Right lobe of liver (tissue), 6 donors: ENCODE measurements around the gene DMKN. TPM values are rescaled to one million over a fixed set of nuclear protein-coding genes. Genes with fewer than 3 reads are reported as not detected.
"Not testable (repeated sequence)": the region's sequence is repeated elsewhere in the genome, so short reads cannot be mapped to it uniquely, and the experiment has no call there.

ENCODE experiments used
- ATAC-seq, 4 donors: fragments of 200-7000 bp; cut with Tn5 transposase; one replicate each; pipeline ENCODE4 v1.9.1; 2020; ENCODE audit warnings: mild to moderate bottlenecking in 4 of 4, moderate library complexity in 4 of 4
- DNase-seq, 3 donors: peaks; one replicate each; pipeline ENCODE4 v3.0.0-alpha.2; 2020
- H3K27ac ChIP-seq, 3 donors: fragments of 200-600 bp; one replicate each; pipeline ENCODE4 v1.8.0; 2022
- H3K27me3 ChIP-seq, 2 donors: fragments of 200-600 bp; one replicate each; pipeline ENCODE4 v1.8.0; 2022
- H3K36me3 ChIP-seq, 4 donors: fragments of 200-600 bp; sonication (generic) in 1 of 4; one replicate each; pipeline versions ENCODE4 v1.5.1 to v1.8.0; 2017 to 2022; ENCODE audit warnings: control low read depth in 1 of 4
- H3K4me1 ChIP-seq, 4 donors: fragments of 200-600 bp; sonication (generic) in 1 of 4; one replicate each; pipeline versions ENCODE4 v1.5.1 to v1.8.0; 2017 to 2022; ENCODE audit warnings: control low read depth in 1 of 4
- H3K4me3 ChIP-seq, 3 donors: fragments of 200-600 bp; one replicate each; pipeline ENCODE4 v1.8.0; 2022
- H3K9me3 ChIP-seq, 4 donors: fragments of 200-600 bp; sonication (generic) in 1 of 4; one replicate each; pipeline versions ENCODE4 v1.5.1 to v1.8.0; 2017 to 2022; ENCODE audit warnings: control low read depth in 1 of 4
- CTCF ChIP-seq, 4 donors: fragments of 200-600 bp in 3 of 4; fragments of 450-650 bp in 1 of 4; IDR thresholded peaks; one replicate each; pipeline versions ENCODE4 v1.5.1 to v1.8.0; 2016 to 2022; ENCODE audit warnings: antibody characterized with exemption in 4 of 4, mild to moderate bottlenecking in 2 of 4
- POLR2A ChIP-seq: fragments of 450-650 bp; IDR thresholded peaks from one replicate; pipeline ENCODE4 v1.6.1; 2017; ENCODE audit warnings: antibody characterized with exemption, mild to moderate bottlenecking
- WGBS: methylation state at CpG from one replicate; pipeline ENCODE4 v1.1.6; 2018; ENCODE audit warnings: low coverage, low lambda C conversion rate; ENCODE audit not compliant: insufficient coverage; ENCODE audit errors: missing lambda C conversion rate; 5-methylcytosine and 5-hydroxymethylcytosine counted together
- intact Hi-C, 2 donors: fragments of 100-400 bp; cut with DNase I; formaldehyde crosslinking; loops; one replicate each; pipeline versions ENCODE4 v1.11.2 to v1.14.1; 2022
- total RNA-seq, 6 experiments: library from RNA; depleted of rRNA in 2 of 6; stranded (reverse); fragments of >200 nt in 2 of 6; fragmentation: NEBNext Ultra II Directional in 3 of 6; extraction: Animal tissue kit (Norgen Biotek cat#: 25700) in 3 of 6; gene quantifications; one replicate each; pipeline versions ENCODE4 v1.1.0 to v1.2.4, GENCODE V29; 2016 to 2023
- donor health status: DM: no; HTN: yes; CAD: no.
- donor health status: DM: no; HTN: no; CAD: no.
- donor health status: DM: no; HTN: no; CAD: no.
- donor health status: DM: no; HTN: yes; CAD: no.
- donor health status: DM: no; HTN: yes; CAD: no.

DMKN gene
- total RNA-seq, 6 experiments from 2014 or later, result 1.0 to 4.0 (median 2.0) TPM

- H3K36me3 ChIP-seq, result no peaks in the 10 kb centered on the region
- intact Hi-C loops, result no loop called here
- no peak for DNase-seq
- no peak overlapping the region for H3K27ac ChIP-seq
- peaks cover 0 to 2% (median 0%) of the 10 kb centered on the region in 4 donors for H3K9me3 ChIP-seq
- H3K27me3 ChIP-seq, result no peaks in the 10 kb centered on the region
- no peak for ATAC-seq
- TF ChIP-seq CTCF (IDR thresholded peaks at IDR 0.05) (no peak), POLR2A (no peak)
- no peak overlapping the region for H3K4me3 ChIP-seq
- no CpG with 5 or more reads among the region's 1 CpG for WGBS
- H3K4me1 ChIP-seq, result no peaks in the 10 kb centered on the region
Measured at GRCh38 chr19:35466259-35466658, 47.2 kb downstream of the DMKN start.

GRCh38 chr19:35462956-35463355 is 50.5 kb downstream of the DMKN start:
- H3K4me3 ChIP-seq, ATAC-seq, H3K27ac ChIP-seq, intact Hi-C loops, H3K9me3 ChIP-seq, H3K36me3 ChIP-seq, DNase-seq, H3K27me3 ChIP-seq: not testable (repeated sequence)
- 44% methylated on average over 7 of the region's 7 CpGs for WGBS
- H3K4me1 ChIP-seq, result peaks cover 0 to 25% (median 10%) of the 10 kb centered on the region in 4 donors

- ATAC-seq (peak; percentile 6 to 35 (median 16)), DNase-seq (no peak)
- Histone ChIP-seq H3K4me1 (peaks cover 0 to 29% (median 10%) of the 10 kb centered on the region in 4 donors), H3K4me3 (no peak overlapping the region), H3K27ac (peak overlapping the region in 2 of 3 donors; percentile 17 to 24), H3K9me3 (peaks cover 0 to 2% (median 0%) of the 10 kb centered on the region in 4 donors), H3K36me3 (no peaks in the 10 kb centered on the region), H3K27me3 (no peaks in the 10 kb centered on the region)
- 36% methylated on average over 6 of the region's 6 CpGs for WGBS
- no peak for TF ChIP-seq POLR2A
- TF ChIP-seq CTCF (IDR thresholded peaks at IDR 0.05), result no peak
- intact Hi-C loops, result no loop called here
Measured at GRCh38 chr19:35462476-35462953, 50.9 kb downstream of the DMKN start.

GRCh38 chr19:35461788-35462187 is 51.7 kb downstream of the DMKN start:
- H3K36me3 ChIP-seq, H3K27me3 ChIP-seq, H3K27ac ChIP-seq, intact Hi-C loops, ATAC-seq, H3K9me3 ChIP-seq, H3K4me3 ChIP-seq, DNase-seq: not testable (repeated sequence)
- H3K4me1 ChIP-seq, result peaks cover 0 to 33% (median 10%) of the 10 kb centered on the region in 4 donors

GRCh38 chr19:35461060-35461459 is 52.4 kb downstream of the DMKN start:
- ATAC-seq, result no peak
- Histone ChIP-seq H3K36me3 (no peaks in the 10 kb centered on the region), H3K4me3 (no peak overlapping the region), H3K4me1 (peaks cover 0 to 33% (median 10%) of the 10 kb centered on the region in 4 donors), H3K9me3 (peaks cover 0 to 2% (median 0%) of the 10 kb centered on the region in 4 donors), H3K27ac (no peak overlapping the region), H3K27me3 (no peaks in the 10 kb centered on the region)
- no peak for TF ChIP-seq CTCF (IDR thresholded peaks at IDR 0.05)
- WGBS, result 65% methylated on average over 9 of the region's 9 CpGs
- no peak for DNase-seq
- intact Hi-C loops, result no loop called here

- DNase-seq (no peak), ATAC-seq (no peak)
- Histone ChIP-seq H3K27ac (no peak overlapping the region), H3K27me3 (no peaks in the 10 kb centered on the region), H3K9me3 (peaks cover 0 to 2% (median 0%) of the 10 kb centered on the region in 4 donors), H3K4me3 (no peak overlapping the region), H3K4me1 (peaks cover 0 to 33% (median 10%) of the 10 kb centered on the region in 4 donors), H3K36me3 (no peaks in the 10 kb centered on the region)
- 75% methylated on average over 9 of the region's 10 CpGs for WGBS
- TF ChIP-seq CTCF (IDR thresholded peaks at IDR 0.05) (no peak), POLR2A (no peak)
- intact Hi-C loops, result no loop called here
Measured at GRCh38 chr19:35460608-35461007, 52.8 kb downstream of the DMKN start.
